ENCODE measurements around the gene METTL25B.

- TF ChIP-seq CTCF (IDR thresholded peaks at IDR 0.05): no peak
- no peak for TF ChIP-seq EZH2 (IDR thresholded peaks at IDR 0.05; ENCODE audit: borderline replicate concordance, insufficient read depth, low read depth, low read length, poor library complexity, severe bottlenecking)
Measured at GRCh38 chr1:156738916-156739315, 10.6 kb downstream of the METTL25B start.

Measured in B cell (primary cell).